ENCODE results near the gene BANK1. TPM values are rescaled to one million over a fixed set of nuclear protein-coding genes. Genes with fewer than 3 reads are reported as not detected.

Gene BANK1
- total RNA-seq, 4 donors from 2014 or later: 0.22 to 1.4 (median 0.96) TPM

DNA sequence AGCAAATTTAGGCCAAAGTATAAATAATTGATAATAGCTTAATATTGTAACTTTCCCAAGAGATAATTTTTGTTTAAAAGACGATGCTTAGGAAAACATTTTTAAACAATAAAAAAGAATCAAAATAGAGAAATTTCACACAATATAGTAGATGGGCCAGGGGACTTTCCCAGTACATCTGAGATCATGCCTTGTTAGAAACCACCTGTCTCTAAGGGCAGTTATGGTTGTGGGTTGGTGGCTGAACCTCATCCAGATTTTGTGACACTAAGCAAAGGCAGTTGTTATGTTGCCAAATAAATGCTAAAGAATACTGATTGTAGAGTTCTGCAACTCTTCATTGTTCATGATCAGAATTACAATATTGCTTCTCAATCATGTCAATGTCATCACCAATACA lies 270.6 kb downstream of the BANK1 start:
- intact Hi-C loops (cut with DNase I; ENCODE audit: low total_unique reads): no loop called here
- 90% methylated on average over 1 of the region's 1 CpG for WGBS, 2 donors
- TF ChIP-seq POLR2A (IDR thresholded peaks at IDR 0.05): no peak
- TF ChIP-seq, protein P1, sequence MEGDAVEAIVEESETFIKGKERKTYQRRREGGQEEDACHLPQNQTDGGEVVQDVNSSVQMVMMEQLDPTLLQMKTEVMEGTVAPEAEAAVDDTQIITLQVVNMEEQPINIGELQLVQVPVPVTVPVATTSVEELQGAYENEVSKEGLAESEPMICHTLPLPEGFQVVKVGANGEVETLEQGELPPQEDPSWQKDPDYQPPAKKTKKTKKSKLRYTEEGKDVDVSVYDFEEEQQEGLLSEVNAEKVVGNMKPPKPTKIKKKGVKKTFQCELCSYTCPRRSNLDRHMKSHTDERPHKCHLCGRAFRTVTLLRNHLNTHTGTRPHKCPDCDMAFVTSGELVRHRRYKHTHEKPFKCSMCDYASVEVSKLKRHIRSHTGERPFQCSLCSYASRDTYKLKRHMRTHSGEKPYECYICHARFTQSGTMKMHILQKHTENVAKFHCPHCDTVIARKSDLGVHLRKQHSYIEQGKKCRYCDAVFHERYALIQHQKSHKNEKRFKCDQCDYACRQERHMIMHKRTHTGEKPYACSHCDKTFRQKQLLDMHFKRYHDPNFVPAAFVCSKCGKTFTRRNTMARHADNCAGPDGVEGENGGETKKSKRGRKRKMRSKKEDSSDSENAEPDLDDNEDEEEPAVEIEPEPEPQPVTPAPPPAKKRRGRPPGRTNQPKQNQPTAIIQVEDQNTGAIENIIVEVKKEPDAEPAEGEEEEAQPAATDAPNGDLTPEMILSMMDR (IDR thresholded peaks at IDR 0.05): no peak
- no peak overlapping the region for H3K4me3 ChIP-seq (ENCODE audit: low read depth, poor library complexity, severe bottlenecking)
- no peak for DNase-seq (ENCODE audit: low spot score in 2 of 2)

- no peak overlapping the region for H3K4me3 ChIP-seq (ENCODE audit: low read depth, poor library complexity, severe bottlenecking)
- DNase-seq (ENCODE audit: low spot score in 2 of 2): no peak
- TF ChIP-seq, protein P1 (IDR thresholded peaks at IDR 0.05): no peak
- no peak for TF ChIP-seq POLR2A (IDR thresholded peaks at IDR 0.05)
- intact Hi-C loops (cut with DNase I; ENCODE audit: low total_unique reads): no loop called here
Observed at GRCh38 chr4:102064747-102065442, 274.4 kb downstream of the BANK1 start.

GRCh38 chr4:102076622-102077021 lies 286.1 kb downstream of the BANK1 start:
- H3K4me3 ChIP-seq (ENCODE audit: low read depth, poor library complexity, severe bottlenecking): no peak overlapping the region
- WGBS, 2 donors: 43 to 55% methylated on average over 1 of the region's 1 CpG
- intact Hi-C loops (cut with DNase I; ENCODE audit: low total_unique reads): no loop called here
- no peak for DNase-seq (ENCODE audit: low spot score in 2 of 2)
- no peak for TF ChIP-seq POLR2A (IDR thresholded peaks at IDR 0.05)
- TF ChIP-seq, protein P1 (IDR thresholded peaks at IDR 0.05): no peak

GRCh38 chr4:102080184-102080583 lies 289.7 kb downstream of the BANK1 start:
- no peak overlapping the region for H3K4me3 ChIP-seq (ENCODE audit: low read depth, poor library complexity, severe bottlenecking)
- WGBS, 2 donors: 90 to 96% methylated on average over 2 of the region's 2 CpGs
- no peak for DNase-seq (ENCODE audit: low spot score in 2 of 2)
- TF ChIP-seq, protein P1 (IDR thresholded peaks at IDR 0.05): no peak
- TF ChIP-seq POLR2A (IDR thresholded peaks at IDR 0.05): no peak
- intact Hi-C loops (cut with DNase I; ENCODE audit: low total_unique reads): no loop called here

- no peak for DNase-seq (ENCODE audit: low spot score in 2 of 2)
- H3K4me3 ChIP-seq (ENCODE audit: low read depth, poor library complexity, severe bottlenecking): no peak overlapping the region
- intact Hi-C loops (cut with DNase I; ENCODE audit: low total_unique reads): no loop called here
- TF ChIP-seq, protein P1 (IDR thresholded peaks at IDR 0.05): no peak
- TF ChIP-seq POLR2A (IDR thresholded peaks at IDR 0.05): no peak
- WGBS, 2 donors: 79 to 83% methylated on average over 5 of the region's 5 CpGs
Observed at GRCh38 chr4:102089850-102090621, 299.5 kb downstream of the BANK1 start.
